Activated B cell treated with CpG ODN at 0.5 μM for 24 hours (primary cell): Measurements from ENCODE around the gene LAMC1. TPM values are rescaled to one million over a fixed set of nuclear protein-coding genes. Genes with fewer than 3 reads are reported as not detected.

Experiments used
- ATAC-seq: fragments of 200-7000 bp; cut with Tn5 transposase; one replicate; pipeline ENCODE4 v1.10.0; 2021; ENCODE audit warnings: low read depth, mild to moderate bottlenecking, moderate library complexity
- CTCF ChIA-PET: fragments of 350-600 bp; sonication (Branson Sonifier 250); formaldehyde crosslinking; loops from one replicate; lab custom pipeline; 2021; ENCODE audit warnings: antibody characterized with exemption; lab: Charles Lee
- POLR2A ChIA-PET: fragments of 350-600 bp; sonication (Branson Sonifier 250); formaldehyde crosslinking; loops from one replicate; lab custom pipeline; 2021; ENCODE audit warnings: antibody characterized with exemption; lab: Charles Lee
- DNase-seq: peaks from one replicate; pipeline ENCODE4 v3.0.0; 2022
- H3K27ac Mint-ChIP-seq: one replicate; pipeline ENCODE4 v1.8.0; 2020; ENCODE audit warnings: mixed read lengths
- H3K27me3 Mint-ChIP-seq: one replicate; pipeline ENCODE4 v1.8.0; 2021; ENCODE audit warnings: mixed read lengths
- H3K36me3 Mint-ChIP-seq: one replicate; pipeline ENCODE4 v1.8.0; 2021; ENCODE audit warnings: low read depth, mixed read lengths
- H3K4me1 Mint-ChIP-seq: one replicate; pipeline ENCODE4 v1.8.0; 2021; ENCODE audit warnings: mixed read lengths
- H3K4me3 Mint-ChIP-seq: one replicate; pipeline ENCODE4 v1.8.0; 2020; ENCODE audit warnings: mild to moderate bottlenecking, mixed read lengths
- H3K9me3 Mint-ChIP-seq: one replicate; pipeline ENCODE4 v1.8.0; 2020; ENCODE audit warnings: mixed read lengths
- CTCF ChIP-seq: fragments of 200-600 bp; IDR thresholded peaks from one replicate; pipeline ENCODE4 v1.8.0; 2022; ENCODE audit warnings: antibody characterized with exemption, mild to moderate bottlenecking
- intact Hi-C: fragments of 100-400 bp; cut with micrococcal nuclease; formaldehyde crosslinking; loops from one replicate; pipeline ENCODE4 v1.15.1; 2024
- total RNA-seq: library from RNA; stranded (reverse); gene quantifications from 2 replicates; pipeline ENCODE4 v1.2.3, GENCODE V29; 2022

The LAMC1 gene
- total RNA-seq, 1 donor from 2014 or later: 31.8 TPM

- intact Hi-C loops: no loop called here
- H3K36me3 Mint-ChIP-seq: peaks cover 32% of the 10 kb centered on the region
These were observed 79.9 kb downstream of the LAMC1 start for GRCh38 chr1:183103147-183103546.

GRCh38 chr1:183103577-183103976 is 80.4 kb downstream of the LAMC1 start:
- CTCF ChIA-PET: no interaction called here
- intact Hi-C loops: no loop called here
- Mint-ChIP-seq H3K9me3 (no peaks in the 10 kb centered on the region), H3K27me3 (no peaks in the 10 kb centered on the region), H3K4me1 (peaks cover 15% of the 10 kb centered on the region), H3K4me3 (no peak overlapping the region), H3K36me3 (peaks cover 36% of the 10 kb centered on the region), H3K27ac (no peak overlapping the region)
- POLR2A ChIA-PET: no interaction called here
- no peak for DNase-seq
- no peak for TF ChIP-seq CTCF
- no peak for ATAC-seq

More at GRCh38 chr1:183103147-183103546, 79.9 kb downstream of the LAMC1 start:
- Mint-ChIP-seq H3K27ac (no peak overlapping the region), H3K4me3 (no peak overlapping the region), H3K4me1 (peaks cover 15% of the 10 kb centered on the region), H3K27me3 (no peaks in the 10 kb centered on the region), H3K9me3 (no peaks in the 10 kb centered on the region)
- no peak for DNase-seq
- CTCF ChIA-PET: no interaction called here
- POLR2A ChIA-PET: no interaction called here
- TF ChIP-seq CTCF: no peak
- ATAC-seq: no peak

GRCh38 chr1:183105449-183105848 is 82.2 kb downstream of the LAMC1 start:
- DNase-seq (no peak), ATAC-seq (no peak)
- ChIA-PET CTCF (interaction anchor here (0.5 kb wide), 1 partner anchor 67 kb away, joined by 3 read pairs; no protein-coding TSS in a partner anchor), POLR2A (no interaction called here)
- H3K27ac Mint-ChIP-seq: no peak overlapping the region
- no peaks in the 10 kb centered on the region for H3K27me3 Mint-ChIP-seq
- no peak overlapping the region for H3K4me3 Mint-ChIP-seq
- H3K9me3 Mint-ChIP-seq: no peaks in the 10 kb centered on the region
- intact Hi-C loops: no loop called here
- no peak for TF ChIP-seq CTCF
- peaks cover 53% of the 10 kb centered on the region for H3K36me3 Mint-ChIP-seq
- peaks cover 15% of the 10 kb centered on the region for H3K4me1 Mint-ChIP-seq

GRCh38 chr1:183106166-183106565 is 82.9 kb downstream of the LAMC1 start:
- intact Hi-C loops: no loop called here
- DNase-seq (no peak), ATAC-seq (no peak)
- CTCF ChIA-PET: interaction anchor here (0.5 to 0.6 kb wide), 2 partner anchors 67 to 130 kb away, joined by 3 read pairs; no protein-coding TSS in a partner anchor
- H3K36me3 Mint-ChIP-seq: peaks cover 59% of the 10 kb centered on the region
- H3K9me3 Mint-ChIP-seq: no peaks in the 10 kb centered on the region
- POLR2A ChIA-PET: no interaction called here
- H3K4me1 Mint-ChIP-seq: peaks cover 15% of the 10 kb centered on the region
- H3K4me3 Mint-ChIP-seq: no peak overlapping the region
- no peaks in the 10 kb centered on the region for H3K27me3 Mint-ChIP-seq
- no peak for TF ChIP-seq CTCF
- no peak overlapping the region for H3K27ac Mint-ChIP-seq

- peaks cover 11% of the 10 kb centered on the region for H3K4me1 Mint-ChIP-seq
- ChIA-PET POLR2A (no interaction called here), CTCF (no interaction called here)
- DNase-seq: no peak
- H3K27me3 Mint-ChIP-seq: no peaks in the 10 kb centered on the region
- no peak for TF ChIP-seq CTCF
- no peaks in the 10 kb centered on the region for H3K9me3 Mint-ChIP-seq
- no peak overlapping the region for H3K27ac Mint-ChIP-seq
- H3K4me3 Mint-ChIP-seq: no peak overlapping the region
- ATAC-seq: no peak
- intact Hi-C loops: no loop called here
- H3K36me3 Mint-ChIP-seq: peaks cover 59% of the 10 kb centered on the region
These were observed 83.5 kb downstream of the LAMC1 start for GRCh38 chr1:183106746-183107145.
